ENCODE data around the gene RAB5A.
"Not testable (repeated sequence)": the region's sequence is repeated elsewhere in the genome, so short reads cannot be mapped to it uniquely, and the experiment has no call there.

Gene RAB5A

DNA sequence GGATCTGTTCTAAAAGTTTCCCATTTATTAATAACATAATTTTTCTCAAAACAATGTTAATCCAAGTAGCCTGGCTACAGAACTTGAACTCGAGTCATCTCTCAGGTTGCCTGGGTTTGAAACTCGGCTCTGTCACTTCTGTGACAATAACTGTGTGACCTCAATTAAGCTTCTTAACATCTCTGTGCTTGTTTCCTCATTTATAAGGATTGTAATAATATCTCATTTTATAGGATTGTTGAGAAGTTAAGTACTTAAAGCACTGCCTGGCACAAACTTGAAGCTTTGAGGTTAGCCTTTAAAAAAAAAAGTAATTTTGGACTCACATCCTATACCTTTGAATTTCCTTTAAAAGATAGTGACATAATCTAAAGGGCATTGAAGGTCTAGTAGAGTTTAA, 3.4 kb downstream of the RAB5A start:
- no peak for DNase-seq

DNA sequence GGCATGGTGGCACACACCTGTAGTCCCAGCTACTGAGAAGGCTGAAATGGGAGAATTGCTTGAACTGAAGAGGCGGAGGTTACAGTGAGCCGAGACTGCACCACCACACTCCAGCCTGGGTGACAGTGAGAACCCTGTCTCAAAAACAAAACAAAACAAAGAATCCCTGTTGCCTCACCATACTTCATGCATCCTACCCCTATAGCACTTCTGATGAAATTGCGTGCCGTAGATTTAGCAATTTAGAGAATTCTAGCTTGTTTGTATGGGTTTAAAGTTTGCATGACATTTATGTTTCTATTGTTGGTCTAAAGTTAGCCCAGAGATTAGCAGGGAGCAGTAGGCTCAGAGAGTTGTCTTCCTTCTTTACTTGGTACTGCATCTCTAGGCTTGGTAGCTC, 7.8 kb downstream of the RAB5A start:
- DNase-seq: no peak

DNA sequence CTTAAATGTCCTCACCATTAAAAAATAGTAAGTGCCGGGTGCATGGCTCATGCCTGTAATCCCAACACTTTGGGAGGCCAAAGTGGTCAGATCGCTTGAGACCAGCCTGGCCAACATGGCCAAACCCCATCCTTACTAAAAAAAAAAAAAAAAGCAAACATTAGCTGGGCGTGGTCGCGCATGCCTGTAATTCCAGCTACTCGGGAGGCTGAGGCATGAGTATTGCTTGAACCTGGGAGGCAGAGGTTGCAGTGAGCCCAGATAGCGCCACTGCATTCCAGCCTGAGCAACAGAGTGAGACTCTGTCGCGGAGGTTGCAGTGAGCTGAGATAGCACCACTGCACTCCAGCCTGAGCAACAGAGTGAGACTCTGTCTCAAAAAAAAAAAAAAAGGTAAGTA, 10.5 kb downstream of the RAB5A start:
- DNase-seq: not testable (repeated sequence)

DNA sequence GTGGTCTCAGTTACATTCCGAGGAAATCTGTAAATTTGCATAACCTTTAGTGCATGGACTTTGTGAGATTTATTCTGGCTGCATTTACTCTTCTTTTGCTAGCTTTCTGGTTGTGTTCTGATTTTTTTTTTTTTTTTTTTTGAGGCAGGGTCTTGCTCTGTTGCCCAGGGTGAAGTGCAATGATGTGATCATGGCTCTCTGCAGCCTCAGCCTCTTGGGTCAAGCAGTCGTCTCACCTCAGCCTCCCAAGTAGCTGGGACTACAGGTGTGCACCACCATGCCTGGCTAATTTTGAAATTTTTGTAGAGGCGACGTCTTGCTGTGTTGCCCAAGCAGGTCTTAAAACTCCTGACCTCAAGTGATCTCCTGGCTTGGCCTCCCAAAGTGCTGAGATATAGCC, 12.6 kb downstream of the RAB5A start:
- no peak for DNase-seq

DNA sequence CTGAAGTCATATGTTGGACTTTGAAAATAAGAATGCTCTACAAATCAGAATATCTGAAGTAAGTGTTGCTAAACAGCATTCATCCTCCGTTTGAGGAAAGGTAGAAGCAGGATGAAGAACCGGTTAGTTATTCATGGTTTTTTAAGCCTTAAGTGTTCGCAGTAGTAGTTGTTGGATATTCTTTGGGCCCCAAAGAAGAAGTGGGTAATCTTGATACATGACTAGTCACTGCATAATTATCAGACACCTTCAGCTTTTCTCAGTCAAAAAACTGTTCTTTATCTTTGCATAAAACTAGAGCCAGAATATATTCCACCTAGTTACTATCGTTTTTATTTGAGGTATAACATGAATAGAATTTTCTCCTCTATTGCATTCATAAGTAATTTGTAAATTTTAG, 13.8 kb downstream of the RAB5A start:
- DNase-seq: no peak

DNA sequence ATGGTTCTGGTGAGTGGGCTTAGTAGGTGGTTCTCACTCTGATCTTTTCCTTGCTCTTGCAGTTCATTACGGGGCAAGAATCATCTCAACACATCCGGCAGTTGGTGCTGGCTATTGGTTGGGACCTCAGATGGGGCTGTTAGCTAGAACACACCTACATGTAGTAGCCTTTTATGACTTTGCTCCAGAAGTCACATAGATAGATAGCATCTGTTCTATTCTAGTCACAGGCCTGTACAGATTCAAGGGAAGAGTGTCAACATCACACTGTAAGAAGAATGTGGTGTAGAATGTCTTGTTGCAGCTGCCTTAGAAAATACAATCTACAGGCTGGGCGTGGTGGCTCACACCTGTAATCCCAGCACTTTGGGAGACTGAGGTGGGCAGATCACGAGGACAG, 15.1 kb downstream of the RAB5A start:
- DNase-seq: no peak

DNA sequence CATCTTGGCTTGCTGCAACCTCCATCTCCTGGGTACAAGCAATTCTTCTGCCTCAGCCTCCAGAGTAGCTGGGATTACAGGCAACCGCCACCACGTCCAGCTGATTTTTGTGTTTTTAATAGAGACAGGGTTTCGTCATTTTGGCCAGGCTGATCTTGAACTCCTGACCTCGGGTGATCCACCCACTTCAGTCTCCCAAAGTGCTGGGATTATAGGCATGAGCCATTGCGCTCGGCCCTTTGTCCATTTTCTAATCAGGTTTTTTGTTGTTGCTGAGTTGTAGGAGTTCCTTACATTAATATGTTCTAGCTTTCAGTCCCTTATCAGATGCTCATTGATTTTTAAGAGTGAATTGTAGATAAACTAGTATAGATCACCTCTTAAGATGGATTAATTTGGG, 20.3 kb downstream of the RAB5A start:
- DNase-seq: no peak

DNA sequence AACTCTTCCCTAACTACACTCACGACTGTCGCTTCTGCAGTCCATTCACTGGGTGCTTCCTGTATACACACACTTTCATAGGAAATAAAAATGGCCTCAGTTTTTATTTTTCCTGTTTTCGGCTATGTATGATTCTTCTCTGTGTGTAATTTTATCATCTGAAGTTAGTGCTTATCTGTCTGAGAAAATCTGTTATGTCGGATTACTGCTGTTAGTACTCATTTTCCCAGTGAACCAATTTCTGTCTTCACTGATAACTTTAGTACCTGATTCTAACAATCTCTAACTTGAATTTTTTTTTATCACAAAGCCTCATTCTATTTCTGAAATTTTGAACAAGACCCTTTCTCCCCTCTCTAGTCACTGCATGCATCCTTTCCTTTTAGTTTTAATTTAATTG, 20.9 kb downstream of the RAB5A start:
- no peak for DNase-seq

DNA sequence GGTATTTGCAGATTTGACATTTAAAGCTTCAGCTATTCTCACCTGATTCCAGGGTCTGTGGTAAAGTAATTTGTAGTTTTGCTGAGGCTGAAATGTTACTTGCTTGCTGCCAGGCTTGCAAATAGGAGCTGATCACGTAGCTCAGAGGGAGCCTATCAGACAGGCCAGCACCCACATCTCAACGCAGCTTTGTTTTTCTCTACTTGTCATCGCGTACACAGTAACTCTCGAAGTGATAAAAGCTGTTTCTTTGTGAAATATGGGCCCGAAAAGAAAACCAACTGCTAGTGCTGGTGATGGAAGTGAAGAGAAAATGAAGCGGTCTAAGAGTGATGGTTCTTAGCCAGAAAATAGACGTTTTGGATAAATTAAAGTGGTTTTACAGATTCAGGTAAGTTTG, 23.4 kb downstream of the RAB5A start:
- DNase-seq: no peak

DNA sequence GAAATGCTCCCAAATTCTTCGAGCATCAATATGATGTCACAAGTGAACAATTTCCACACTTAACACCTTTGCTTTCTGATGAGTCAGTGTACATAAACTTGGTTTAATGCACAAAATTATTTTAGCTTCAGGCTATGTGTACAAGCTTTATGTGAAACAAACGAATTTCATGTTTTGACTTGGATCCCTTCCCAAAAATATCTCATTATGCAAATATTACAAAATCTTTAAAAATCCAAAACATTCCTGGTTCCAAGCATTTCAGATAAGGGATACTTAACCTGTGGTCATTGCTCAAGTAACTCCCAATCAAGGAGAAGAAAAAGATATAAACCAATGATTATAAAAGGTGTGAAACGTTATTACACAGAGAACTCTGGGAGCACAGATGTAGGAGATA, 25.2 kb downstream of the RAB5A start:
- no peak for DNase-seq

DNA sequence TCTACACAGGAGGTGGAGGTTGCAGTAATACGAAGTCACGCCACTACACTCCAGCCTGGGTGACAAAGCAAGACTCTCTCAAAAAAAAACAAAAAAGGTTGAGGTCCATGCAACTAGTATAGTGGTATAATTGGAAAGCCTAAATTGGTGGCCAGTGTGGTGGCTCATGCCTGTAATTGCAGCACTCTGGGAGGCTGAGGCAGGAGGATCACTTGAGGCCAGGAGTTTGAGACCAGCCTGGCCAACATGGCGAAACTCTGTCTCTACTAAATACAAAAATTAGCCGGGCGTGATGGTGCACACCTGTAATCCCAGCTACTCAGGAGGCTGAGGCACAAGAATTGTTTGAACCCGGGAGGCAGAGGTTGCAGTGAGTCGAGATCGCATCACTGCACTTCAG, 42.0 kb downstream of the RAB5A start:
- not testable (repeated sequence) for DNase-seq

DNA sequence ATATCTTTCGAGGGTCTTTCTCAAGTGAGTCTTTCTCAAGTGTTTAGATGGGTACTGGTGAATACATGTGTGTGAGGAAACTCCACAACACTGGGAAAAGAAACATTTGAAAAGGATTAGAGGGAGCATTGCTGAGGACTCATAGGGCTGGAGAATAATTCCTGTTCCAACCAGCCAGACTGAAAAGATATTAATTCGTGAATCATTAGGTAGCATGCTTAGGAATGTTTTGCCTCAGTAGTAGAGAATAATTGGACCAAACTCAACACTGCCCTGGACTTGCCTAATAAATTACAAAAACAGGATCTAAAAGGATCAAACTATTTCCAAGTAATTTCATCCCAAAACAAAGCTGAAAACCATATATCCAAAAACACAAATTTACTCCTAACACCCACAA, 47.9 kb downstream of the RAB5A start:
- DNase-seq: no peak

DNA sequence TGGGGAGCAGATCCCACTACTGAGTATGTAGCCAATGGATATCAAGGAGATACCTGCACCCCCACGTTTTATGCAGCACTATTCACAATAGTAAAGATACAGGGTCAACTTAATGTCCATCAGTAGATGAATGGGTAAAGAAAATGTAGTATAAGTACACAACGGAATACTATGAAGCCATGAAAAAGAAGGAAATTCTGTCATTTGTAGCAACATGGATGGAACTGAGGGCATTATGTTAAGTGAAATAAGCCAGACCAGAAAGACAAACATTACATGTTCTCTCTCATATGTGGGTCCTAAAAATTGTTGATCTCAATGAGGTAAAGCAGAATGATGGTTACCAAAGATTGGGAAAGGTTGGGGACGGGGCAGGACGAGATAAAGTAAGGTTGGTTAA, 50.6 kb downstream of the RAB5A start:
- DNase-seq: no peak

DNA sequence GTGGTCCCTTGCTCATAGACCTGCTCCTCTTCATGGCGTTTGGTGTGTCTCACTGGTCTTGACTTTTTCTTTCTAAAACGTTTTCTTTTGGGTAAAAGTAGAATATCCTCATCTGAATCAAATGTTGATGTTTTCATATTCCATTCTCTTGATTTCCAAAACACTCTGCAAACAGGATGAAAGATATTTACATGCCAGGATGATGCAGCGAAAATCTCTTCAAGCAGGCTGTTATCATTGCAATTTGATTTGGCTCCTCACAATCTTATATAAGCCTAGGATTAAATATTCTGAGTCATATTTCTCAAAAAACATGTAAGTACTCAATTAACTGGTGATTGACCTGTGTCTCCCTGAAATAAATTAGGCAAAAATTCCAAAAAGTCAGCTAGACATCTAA, 55.0 kb downstream of the RAB5A start:
- no peak for DNase-seq

DNA sequence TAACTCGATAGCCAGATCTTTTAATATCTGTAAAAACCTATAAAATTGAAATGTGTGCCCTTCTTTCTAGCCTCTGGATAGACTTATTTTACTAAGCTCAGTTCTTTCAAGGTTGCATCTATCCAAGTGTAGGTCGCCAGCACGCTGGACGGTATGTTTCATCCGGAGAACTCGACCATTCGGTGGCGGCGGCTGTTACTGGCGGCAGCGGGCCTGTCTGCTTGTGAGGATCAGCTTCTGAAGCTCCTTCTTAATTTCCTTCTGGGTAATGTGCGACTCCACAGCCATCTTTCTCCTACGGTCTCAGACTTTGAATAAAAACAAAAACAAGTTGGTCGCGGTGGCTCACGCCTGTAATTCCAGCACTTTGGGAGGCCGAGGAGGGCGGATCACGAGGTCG, 61.1 kb downstream of the RAB5A start:
- DNase-seq: no peak

DNA sequence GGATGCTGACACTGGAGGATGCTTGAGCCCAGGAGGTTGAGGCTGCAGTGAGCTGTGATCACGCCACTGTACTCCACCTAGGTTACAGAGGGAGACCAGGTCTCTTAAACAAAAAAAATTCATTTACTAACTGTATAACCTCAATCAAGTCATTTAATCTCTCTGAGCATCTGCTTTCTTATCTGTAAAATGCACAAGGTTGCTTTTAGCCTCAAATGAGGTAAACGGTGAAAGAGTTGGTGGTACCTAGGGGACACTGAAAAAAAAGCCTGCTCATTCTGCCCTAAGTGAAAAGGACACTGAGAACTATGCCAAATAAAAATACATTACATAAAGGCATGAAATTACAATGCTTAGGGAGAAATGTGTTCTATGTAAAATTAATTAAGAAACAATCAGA, 61.7 kb downstream of the RAB5A start:
- DNase-seq: no peak

DNA sequence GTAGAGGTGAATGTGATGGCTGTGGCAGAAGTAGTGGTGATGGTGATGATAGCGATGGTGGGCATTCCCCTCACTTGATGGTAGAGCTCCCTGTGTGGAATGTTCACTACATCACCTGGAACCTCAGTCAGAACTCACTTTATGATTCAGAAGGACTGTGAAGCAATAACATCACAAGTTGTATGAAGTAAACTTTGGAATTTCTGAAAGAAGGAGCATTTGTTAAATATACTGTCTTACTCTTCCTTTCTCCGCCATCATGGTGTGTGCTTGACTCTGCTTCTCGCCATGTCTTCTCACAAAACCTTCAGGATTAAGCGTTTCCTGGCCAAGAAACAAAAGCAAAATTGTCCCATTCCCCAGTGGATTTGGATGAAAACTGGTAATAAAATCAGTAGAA, 65.3 kb downstream of the RAB5A start, which contains the start of gene PP2D1:
Gene PP2D1, minus strand, starts transcription at position 101 of the 400 bp plus-strand sequence. CDS start 192 bp downstream, outside the sequence.
- no peak for DNase-seq

DNA sequence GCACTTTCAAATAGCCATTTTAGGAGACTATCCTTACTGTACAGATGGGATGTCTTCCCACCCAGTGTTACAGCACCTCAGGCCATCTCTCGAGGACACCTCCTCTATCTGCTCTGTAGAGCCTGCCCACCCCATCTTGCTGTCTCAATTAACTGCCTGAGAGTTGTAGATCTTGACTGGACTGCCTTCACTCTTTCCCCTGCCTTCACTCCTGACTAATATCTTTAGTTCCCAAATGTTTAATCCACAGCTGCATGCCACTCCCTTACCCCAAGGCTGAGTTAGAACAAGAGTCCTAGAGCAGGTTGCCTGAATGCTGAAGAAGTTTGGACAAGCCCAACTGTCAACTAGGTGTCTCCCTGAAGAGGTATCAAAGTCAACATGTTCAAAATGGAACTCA, 66.5 kb downstream of the RAB5A start:
- DNase-seq: no peak

DNA sequence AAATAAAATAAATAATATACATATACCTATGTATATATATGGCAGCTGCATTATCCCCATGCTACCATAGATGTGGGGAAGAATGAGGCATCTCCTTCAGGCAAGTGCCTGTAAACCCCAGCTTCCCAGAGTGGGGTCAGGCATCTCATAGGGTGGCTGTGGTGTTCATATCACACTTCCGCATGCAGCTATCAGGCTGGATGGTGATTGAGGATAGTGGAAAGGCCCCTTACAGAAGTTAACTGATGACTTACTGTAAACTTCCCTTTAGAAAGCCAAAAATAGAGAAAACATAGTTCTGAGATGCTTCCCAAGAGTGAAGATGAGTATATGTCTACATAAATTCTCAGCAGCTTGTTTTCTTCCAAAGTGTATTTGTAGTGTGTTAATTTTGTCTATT, 68.6 kb downstream of the RAB5A start:
- no peak for DNase-seq

DNA sequence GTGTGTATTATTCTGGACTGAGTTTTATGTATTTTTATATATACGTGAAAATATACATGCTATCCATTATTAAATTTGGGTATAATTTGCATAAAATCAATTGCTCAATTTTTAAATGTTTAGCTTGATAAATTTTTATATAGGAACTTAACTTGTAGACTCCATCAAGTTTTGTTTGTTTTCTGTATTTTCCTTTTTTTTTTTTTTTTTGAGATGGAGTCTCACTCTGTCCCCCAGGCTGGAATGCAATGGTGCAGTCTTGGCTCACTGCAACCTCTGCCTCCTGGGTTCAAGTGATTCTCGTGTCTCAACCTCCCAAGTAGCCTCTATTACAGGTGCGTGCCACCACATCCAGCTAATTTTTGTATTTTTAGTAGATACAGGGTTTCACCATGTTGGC, 69.2 kb downstream of the RAB5A start:
- not testable (repeated sequence) for DNase-seq

DNA sequence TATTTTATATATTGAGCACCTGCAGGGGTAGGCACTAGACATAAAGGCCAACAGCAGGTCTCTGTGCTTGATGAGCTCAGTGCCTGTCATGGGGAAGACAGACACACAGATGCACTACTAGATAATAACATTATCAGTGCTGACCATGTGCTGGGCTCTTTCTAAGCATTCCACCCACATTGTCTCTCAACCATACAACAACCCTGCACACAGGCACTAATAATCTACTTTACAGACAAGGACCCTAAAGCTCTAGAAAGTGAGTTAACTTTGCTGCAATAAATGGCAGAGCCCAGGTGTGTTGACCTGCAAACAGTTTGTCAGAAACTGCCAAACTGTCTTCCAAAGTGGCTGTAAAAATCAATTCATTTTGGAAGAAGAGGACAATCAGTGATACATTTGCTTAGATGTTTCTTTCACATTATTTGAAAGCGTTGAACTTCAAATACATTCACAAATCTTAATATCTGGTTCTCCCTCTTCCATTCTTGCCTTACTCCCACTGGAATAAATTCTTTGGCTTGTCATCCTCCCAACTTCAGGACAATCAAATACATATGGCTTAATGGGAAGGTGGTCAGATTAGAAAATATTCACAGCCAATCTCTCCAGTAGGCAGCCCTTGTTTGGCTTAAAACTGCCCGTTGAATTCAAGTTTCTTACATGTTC, 76.2 kb downstream of the RAB5A start:
- peak; percentile 80 for DNase-seq

DNA sequence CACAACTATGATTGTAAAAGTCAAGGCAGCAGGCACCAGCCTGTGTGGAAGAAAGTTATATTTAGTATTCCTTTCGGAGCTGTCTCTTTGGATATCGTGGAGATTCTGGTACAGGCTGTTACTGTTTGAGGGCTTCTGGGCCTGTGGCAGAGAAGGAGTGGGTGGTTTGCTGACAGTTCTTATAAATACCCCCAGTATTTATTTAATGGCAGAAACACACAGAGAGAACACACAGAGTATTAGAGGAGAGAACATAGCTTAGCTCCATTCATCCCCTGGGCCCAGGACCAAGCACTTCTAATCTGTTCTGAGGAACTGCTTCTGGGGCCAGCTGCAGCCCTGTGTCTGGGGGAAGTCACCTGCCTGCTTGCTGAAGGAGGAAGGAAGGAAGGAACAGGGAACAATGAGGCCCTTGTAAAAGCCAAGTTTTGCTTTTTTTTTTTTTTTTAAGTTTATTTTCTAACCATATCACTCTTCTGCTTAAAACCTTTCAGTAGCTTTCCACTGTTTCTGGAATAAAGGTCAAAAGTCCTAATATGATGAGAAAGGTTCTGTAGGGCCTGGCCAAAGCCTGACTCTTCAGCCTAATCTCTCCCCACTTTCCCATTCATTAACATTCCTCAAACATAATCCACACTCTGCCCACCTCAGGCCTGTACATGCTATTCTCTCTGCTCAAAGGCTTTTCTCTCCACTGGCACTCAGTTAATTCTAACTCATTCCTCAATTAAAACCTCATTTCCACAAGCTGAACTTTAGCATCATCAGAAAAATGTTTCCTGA, 76.9 kb downstream of the RAB5A start:
- peak; percentile 66 for DNase-seq

DNA sequence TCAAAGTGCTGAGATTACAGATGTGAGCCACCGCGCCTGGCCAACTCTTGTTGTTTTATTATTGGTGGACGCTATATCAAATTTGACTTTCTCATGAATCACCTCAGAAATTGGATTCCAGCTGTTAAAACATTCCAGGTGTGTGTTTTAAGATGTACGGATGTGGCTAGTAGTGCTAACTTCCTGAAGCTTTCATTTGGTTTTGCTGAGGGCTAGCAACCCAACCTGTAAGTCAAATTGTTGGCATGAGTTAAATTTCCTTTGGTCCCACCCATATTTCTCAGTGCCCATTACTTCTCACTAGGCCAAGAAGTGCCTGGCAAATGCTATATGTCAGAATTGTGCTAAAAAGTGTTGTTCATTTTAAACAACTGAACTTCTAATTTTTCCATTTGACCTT, 80.2 kb downstream of the RAB5A start:
- no peak for DNase-seq

DNA sequence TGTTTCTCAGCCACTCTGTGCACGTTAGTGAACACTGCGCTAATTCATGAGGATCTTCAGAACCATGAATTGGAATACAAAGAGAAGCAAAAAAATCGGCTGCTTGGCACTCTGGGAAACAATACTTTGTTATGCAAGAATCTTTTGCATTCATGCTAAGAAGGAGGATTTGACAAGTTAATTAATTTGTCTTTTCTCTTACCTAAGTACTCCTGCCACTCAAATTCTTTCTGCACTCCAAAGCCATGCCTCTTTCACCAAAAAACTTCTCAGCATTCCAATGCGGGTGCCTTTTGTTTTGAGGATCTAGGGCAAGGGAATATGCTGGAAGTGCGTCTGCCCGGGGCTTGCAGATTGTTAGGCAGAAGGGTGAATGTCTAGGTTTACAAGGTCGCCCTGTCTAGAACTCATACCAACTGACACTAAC, 82.0 kb downstream of the RAB5A start:
- DNase-seq: no peak

DNA sequence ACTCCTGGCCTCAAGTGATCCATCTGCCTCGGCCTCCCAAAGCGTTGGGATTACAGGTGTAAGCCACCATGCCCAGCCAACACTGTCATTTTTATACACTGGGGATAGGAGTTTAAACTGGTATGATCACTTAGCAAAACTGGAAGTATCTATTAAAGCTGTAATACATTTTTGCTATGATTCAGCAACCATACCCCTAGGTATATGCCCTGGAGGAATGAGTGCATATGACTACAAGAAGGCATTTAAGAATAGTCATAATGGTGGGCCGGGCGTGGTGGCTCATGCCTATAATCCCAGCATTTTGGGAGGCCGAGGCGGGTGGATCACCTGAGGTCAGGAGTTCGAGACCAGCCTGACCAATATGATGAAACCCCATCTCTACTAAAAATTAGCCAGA, 85.0 kb downstream of the RAB5A start:
- not testable (repeated sequence) for DNase-seq
